ENCODE measurements around the gene VPS41. TPM values are rescaled to one million over a fixed set of nuclear protein-coding genes. Genes with fewer than 3 reads are reported as not detected.

VPS41 gene
- total and polyA plus RNA-seq, 2 of the 13 experiments (the other 11 are each of a cell fraction or from before 2014, with no cell fraction given) = 12.1 to 43.4 TPM

DNA sequence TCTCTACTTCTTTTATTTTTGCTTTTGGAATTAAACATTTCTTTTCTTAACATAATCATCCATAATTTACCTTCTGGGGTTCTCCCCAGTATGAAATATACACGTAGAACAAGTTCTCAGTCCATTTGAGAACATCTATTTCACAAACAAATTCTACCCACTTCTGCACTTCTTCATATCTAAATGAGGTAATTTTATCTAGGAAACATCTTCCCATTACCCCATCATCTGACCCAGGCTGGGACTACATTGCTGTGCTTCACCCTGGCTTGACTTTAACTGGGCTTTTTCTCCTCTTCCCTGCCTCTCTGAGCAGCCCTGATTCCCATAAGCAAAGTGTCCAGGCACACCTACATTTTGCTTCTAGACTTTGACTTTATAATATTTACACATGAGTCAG lies 234.5 kb downstream of the VPS41 start:
- no TSS peak for BruUV-seq (replicated peaks)
- ChIA-PET CTCF (ENCODE audit: low intra/inter-chr PET ratio, low total read pairs) (no interaction called here), POLR2A (no interaction called here)
- no peaks in the 10 kb centered on the region for H3K9me3 ChIP-seq (ENCODE audit: low read length)
- no peak overlapping the region for H3K4me3 ChIP-seq (replicated peaks in 1 of 3; ENCODE audit: insufficient read depth in 1 of 3, low read depth in 2 of 3, low read length in 3 of 3)
- no peaks in the 10 kb centered on the region for H4K20me1 ChIP-seq (ENCODE audit: insufficient read depth, low read length)
- DNase-seq (ENCODE audit: low spot score) (no peak), ATAC-seq (peak; percentile 25; the same call in 1 of the 3 replicates), FAIRE-seq (no peak)
- H3K27ac ChIP-seq (ENCODE audit: extremely low read length, insufficient read depth, low read length) = no peak overlapping the region
- H2AFZ ChIP-seq (ENCODE audit: low read length) = no peak overlapping the region
- H3K79me2 ChIP-seq (ENCODE audit: insufficient read depth, low read length) = no peaks in the 10 kb centered on the region
- TF ChIP-seq CHD2 (IDR thresholded peaks at IDR 0.05; ENCODE audit: low read depth, low read length) (no peak), TCF12 (IDR thresholded peaks at IDR 0.05) (no peak), TCF12 (CRISPR knock-in tag; IDR thresholded peaks at IDR 0.05) (no peak), ZNF737 (CRISPR knock-in tag; IDR thresholded peaks at IDR 0.05; ENCODE audit: borderline replicate concordance) (no peak), ZNF12 (CRISPR knock-in tag; IDR thresholded peaks at IDR 0.05) (no peak), ZNF547 (CRISPR knock-in tag; IDR thresholded peaks at IDR 0.05) (no peak), RARA (CRISPR knock-in tag; IDR thresholded peaks at IDR 0.05) (no peak), NR2C2 (CRISPR knock-in tag; IDR thresholded peaks at IDR 0.05; ENCODE audit: borderline replicate concordance) (no peak), PHF8 (CRISPR knock-in tag; IDR thresholded peaks at IDR 0.05) (no peak)
- TF ChIP-seq, protein P1, sequence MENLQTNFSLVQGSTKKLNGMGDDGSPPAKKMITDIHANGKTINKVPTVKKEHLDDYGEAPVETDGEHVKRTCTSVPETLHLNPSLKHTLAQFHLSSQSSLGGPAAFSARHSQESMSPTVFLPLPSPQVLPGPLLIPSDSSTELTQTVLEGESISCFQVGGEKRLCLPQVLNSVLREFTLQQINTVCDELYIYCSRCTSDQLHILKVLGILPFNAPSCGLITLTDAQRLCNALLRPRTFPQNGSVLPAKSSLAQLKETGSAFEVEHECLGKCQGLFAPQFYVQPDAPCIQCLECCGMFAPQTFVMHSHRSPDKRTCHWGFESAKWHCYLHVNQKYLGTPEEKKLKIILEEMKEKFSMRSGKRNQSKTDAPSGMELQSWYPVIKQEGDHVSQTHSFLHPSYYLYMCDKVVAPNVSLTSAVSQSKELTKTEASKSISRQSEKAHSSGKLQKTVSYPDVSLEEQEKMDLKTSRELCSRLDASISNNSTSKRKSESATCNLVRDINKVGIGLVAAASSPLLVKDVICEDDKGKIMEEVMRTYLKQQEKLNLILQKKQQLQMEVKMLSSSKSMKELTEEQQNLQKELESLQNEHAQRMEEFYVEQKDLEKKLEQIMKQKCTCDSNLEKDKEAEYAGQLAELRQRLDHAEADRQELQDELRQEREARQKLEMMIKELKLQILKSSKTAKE (CRISPR knock-in tag; IDR thresholded peaks at IDR 0.05; ENCODE audit: borderline replicate concordance) = no peak
- TF ChIP-seq, protein P2, sequence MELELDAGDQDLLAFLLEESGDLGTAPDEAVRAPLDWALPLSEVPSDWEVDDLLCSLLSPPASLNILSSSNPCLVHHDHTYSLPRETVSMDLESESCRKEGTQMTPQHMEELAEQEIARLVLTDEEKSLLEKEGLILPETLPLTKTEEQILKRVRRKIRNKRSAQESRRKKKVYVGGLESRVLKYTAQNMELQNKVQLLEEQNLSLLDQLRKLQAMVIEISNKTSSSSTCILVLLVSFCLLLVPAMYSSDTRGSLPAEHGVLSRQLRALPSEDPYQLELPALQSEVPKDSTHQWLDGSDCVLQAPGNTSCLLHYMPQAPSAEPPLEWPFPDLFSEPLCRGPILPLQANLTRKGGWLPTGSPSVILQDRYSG (CRISPR knock-in tag; IDR thresholded peaks at IDR 0.05) = no peak
- TF ChIP-seq, protein P3, sequence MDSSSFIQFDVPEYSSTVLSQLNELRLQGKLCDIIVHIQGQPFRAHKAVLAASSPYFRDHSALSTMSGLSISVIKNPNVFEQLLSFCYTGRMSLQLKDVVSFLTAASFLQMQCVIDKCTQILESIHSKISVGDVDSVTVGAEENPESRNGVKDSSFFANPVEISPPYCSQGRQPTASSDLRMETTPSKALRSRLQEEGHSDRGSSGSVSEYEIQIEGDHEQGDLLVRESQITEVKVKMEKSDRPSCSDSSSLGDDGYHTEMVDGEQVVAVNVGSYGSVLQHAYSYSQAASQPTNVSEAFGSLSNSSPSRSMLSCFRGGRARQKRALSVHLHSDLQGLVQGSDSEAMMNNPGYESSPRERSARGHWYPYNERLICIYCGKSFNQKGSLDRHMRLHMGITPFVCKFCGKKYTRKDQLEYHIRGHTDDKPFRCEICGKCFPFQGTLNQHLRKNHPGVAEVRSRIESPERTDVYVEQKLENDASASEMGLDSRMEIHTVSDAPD (CRISPR knock-in tag; IDR thresholded peaks at IDR 0.05) = no peak
- TF ChIP-seq, protein P4, sequence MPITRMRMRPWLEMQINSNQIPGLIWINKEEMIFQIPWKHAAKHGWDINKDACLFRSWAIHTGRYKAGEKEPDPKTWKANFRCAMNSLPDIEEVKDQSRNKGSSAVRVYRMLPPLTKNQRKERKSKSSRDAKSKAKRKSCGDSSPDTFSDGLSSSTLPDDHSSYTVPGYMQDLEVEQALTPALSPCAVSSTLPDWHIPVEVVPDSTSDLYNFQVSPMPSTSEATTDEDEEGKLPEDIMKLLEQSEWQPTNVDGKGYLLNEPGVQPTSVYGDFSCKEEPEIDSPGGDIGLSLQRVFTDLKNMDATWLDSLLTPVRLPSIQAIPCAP (CRISPR knock-in tag; IDR thresholded peaks at IDR 0.05; ENCODE audit: low read depth) = no peak
- H3K9ac ChIP-seq (ENCODE audit: insufficient read depth, low read depth, low read length) = no peak overlapping the region
- in situ Hi-C loops (cut with HindIII; ENCODE audit: extremely low pct_ligation_motif_present, low pct_unique_long_range_greater_than_20kb) = loop anchor here (25.0 kb wide), 1 partner anchor 262 kb away; no protein-coding TSS in a partner anchor
- no peaks in the 10 kb centered on the region for H3K4me1 ChIP-seq (ENCODE audit: insufficient read depth, low read length)
- WGBS (ENCODE audit: low lambda C conversion rate) = 0% methylated on average over 1 of the region's 1 CpG
- H3K36me3 ChIP-seq (replicated peaks in 1 of 2; ENCODE audit: control insufficient read depth in 1 of 2, insufficient read depth in 2 of 2, low read length in 2 of 2) = no peaks in the 10 kb centered on the region
- intact Hi-C loops (cut with micrococcal nuclease; ENCODE audit: unreplicated experiment) = no loop called here
- no peak overlapping the region for H3K4me2 ChIP-seq (ENCODE audit: low read depth, low read length)
- no peaks in the 10 kb centered on the region; a peak in 1 of 5 replicates for H3K27me3 ChIP-seq (ENCODE audit: control insufficient read depth in 1 of 2, insufficient read depth in 2 of 2, low read length in 2 of 2)

Measured in HepG2 (cell line).